ENCODE data around the gene FGGY.

The FGGY gene

GRCh38 chr1:59393211-59394180, 96.6 kb downstream of the FGGY start:
- peak; percentile 98 for DNase-seq (ENCODE audit: low read depth, low spot score)
- H3K4me3 ChIP-seq (ENCODE audit: low read depth, low read length), result no peak overlapping the region
- in situ Hi-C loops (cut with HindIII; ENCODE audit: low sequenced_read_pairs), result no loop called here
- TF ChIP-seq CTCF (IDR thresholded peaks at IDR 0.05; ENCODE audit: low read depth, low read length), result no peak

DNA sequence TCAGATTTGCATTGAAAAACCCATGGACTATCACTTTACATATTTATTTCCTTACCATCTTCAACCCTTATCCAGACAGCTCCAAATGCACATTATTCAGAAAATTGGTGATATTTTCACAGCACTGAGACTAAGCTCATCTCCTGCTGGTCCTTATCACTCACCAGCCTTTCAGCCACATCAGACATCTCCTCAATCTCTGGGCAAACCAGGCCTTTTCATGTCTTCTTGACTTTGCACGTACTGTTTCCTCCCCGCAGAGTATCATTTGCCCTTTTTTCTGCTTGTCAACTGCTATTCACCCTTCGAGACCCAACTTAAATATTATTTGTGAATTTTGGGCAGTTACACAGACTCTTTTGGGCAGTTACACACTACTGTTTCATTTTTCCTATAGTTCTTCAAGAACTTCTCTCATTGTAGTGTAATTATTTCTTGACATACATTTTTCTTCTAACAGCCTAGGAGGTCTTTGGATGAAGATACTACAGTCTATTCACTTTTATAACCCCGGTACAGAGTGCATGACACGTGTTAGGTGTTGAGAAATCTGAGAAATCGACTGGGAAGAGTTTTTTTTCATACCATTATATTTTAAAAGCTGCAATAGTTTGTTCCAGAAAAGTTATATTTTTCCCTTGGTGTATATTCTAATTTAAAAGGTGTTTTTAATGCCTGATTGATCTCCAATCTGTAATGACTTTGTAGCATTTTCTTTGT, 98.0 kb downstream of the FGGY start:
- no peak for TF ChIP-seq CTCF (IDR thresholded peaks at IDR 0.05; ENCODE audit: low read depth, low read length)
- DNase-seq (ENCODE audit: low read depth, low spot score), result no peak
- in situ Hi-C loops (cut with HindIII; ENCODE audit: low sequenced_read_pairs), result no loop called here
- no peak overlapping the region for H3K4me3 ChIP-seq (ENCODE audit: low read depth, low read length)

DNA sequence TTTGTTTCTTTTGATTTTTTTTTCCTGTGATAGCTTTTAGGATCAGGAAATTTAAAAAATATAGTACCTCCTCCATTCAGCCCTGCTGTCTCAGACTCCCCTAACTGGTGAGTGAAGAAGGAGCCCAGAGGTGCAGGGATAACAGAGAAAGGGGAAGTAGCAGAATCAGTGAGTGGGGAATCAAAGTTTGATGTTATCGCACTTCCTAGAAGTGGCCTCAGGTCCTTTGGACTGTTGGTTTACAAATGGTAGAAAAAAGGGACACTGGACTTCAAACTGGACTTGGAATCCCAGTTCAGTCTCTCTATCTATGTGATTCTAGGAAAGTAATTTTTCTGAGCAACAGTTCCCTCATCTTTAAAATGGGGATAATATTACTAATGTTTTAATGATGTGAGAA, 99.5 kb downstream of the FGGY start:
- no peak for TF ChIP-seq CTCF (IDR thresholded peaks at IDR 0.05; ENCODE audit: low read depth, low read length)
- in situ Hi-C loops (cut with HindIII; ENCODE audit: low sequenced_read_pairs), result no loop called here
- no peak overlapping the region for H3K4me3 ChIP-seq (ENCODE audit: low read depth, low read length)
- DNase-seq (ENCODE audit: low read depth, low spot score), result no peak

DNA sequence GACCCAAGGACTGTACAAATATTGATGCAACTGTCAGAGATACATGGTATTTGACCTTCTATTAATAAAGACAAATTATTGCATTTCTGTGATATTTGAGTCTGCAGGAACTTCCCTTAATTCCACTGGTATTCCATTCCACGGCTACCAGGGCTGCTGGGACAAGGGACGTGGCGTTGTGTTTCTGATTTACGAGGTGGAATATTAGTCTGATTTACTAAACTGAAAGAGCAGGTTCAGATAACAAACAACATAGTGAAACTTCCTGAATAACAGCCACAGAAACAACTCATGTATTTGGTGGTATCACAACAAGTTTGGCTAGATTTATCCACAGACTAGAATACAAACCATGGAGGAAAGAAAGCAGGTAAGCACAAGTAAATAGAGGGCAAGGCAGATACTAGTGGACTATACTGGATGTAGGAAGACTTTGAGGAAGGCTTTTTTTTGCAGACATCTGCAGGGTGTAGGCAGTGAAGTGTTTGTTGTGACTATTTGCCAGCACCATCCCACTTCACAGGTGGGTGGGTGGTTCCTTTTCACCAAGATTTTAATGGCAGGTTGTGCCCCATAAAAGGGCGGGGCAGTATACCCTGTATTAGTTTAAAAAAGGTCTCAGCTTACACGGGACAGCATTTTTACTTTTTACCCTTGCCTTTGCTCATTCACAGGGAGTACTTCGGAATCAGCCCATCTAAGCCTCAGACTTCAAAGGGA, 100.4 kb downstream of the FGGY start:
- in situ Hi-C loops (cut with HindIII; ENCODE audit: low sequenced_read_pairs), result no loop called here
- H3K4me3 ChIP-seq (ENCODE audit: low read depth, low read length), result no peak overlapping the region
- no peak for TF ChIP-seq CTCF (IDR thresholded peaks at IDR 0.05; ENCODE audit: low read depth, low read length)
- DNase-seq (ENCODE audit: low read depth, low spot score), result no peak

DNA sequence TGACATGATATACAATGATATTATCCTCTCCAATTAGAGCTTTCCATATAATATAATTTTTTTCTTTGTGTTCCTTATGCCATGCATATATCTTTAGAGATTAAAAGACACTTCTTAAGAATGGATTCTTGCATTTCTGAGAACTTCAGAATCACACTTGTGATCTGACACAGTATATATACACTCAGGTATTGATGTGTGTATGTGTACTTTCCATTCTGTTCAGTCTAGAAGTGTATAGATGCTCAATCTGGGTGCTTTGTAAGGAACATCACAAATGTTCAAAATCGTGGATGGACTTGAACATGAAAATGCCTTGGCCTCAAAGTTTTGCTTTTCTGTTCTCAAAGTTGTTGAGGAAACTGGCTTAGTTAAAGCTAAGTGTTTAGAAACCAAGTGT, 102.7 kb downstream of the FGGY start:
- TF ChIP-seq CTCF (IDR thresholded peaks at IDR 0.05; ENCODE audit: low read depth, low read length), result no peak
- H3K4me3 ChIP-seq (ENCODE audit: low read depth, low read length), result no peak overlapping the region
- in situ Hi-C loops (cut with HindIII; ENCODE audit: low sequenced_read_pairs), result no loop called here
- no peak for DNase-seq (ENCODE audit: low read depth, low spot score)

- TF ChIP-seq CTCF (IDR thresholded peaks at IDR 0.05; ENCODE audit: low read depth, low read length), result no peak
- in situ Hi-C loops (cut with HindIII; ENCODE audit: low sequenced_read_pairs), result no loop called here
- no peak overlapping the region for H3K4me3 ChIP-seq (ENCODE audit: low read depth, low read length)
- no peak for DNase-seq (ENCODE audit: low read depth, low spot score)
Observed at GRCh38 chr1:59401581-59401980, 104.7 kb downstream of the FGGY start.
